Stomach (tissue), 9 donors: ENCODE results near the gene DRAP1. TPM values are rescaled to one million over a fixed set of nuclear protein-coding genes. Genes with fewer than 3 reads are reported as not detected.

Experiments used
- DNase-seq, 2 donors: peaks; one replicate each; pipeline versions ENCODE4 v3.0.0 to v3.0.0-alpha.2; 2013 to 2019
- H3K27ac ChIP-seq, 5 donors: fragments of 200-600 bp in 4 of 5; sonication (generic) in 4 of 5; one replicate each; pipeline ENCODE4 v1.5.1; 2013 to 2019; ENCODE audit warnings: mild to moderate bottlenecking in 1 of 5, moderate library complexity in 1 of 5
- H3K27me3 ChIP-seq, 3 donors: fragments of 200-600 bp; sonication (generic); one replicate each; pipeline ENCODE4 v1.5.1; 2017 to 2019; ENCODE audit warnings: mixed run types in 1 of 3
- H3K36me3 ChIP-seq, 4 donors: fragments of 200-600 bp; sonication (generic); 1 replicate in 3 of 4; 2 replicates in 1 of 4; pipeline ENCODE4 v1.5.1; 2016 to 2019
- H3K4me1 ChIP-seq, 4 donors: fragments of 200-600 bp; sonication (generic); one replicate each; pipeline ENCODE4 v1.5.1; 2016 to 2019
- H3K4me3 ChIP-seq, 4 donors: fragments of 200-600 bp; sonication (generic) in 3 of 4; one replicate each; pipeline ENCODE4 v1.5.1; 2016 to 2019; ENCODE audit warnings: mild to moderate bottlenecking in 1 of 4
- H3K9me3 ChIP-seq, 4 donors: fragments of 200-600 bp; sonication (generic); one replicate each; pipeline ENCODE4 v1.5.1; 2016 to 2019
- EP300 ChIP-seq: sonication (generic); formaldehyde crosslinking; IDR thresholded peaks from one replicate; pipeline ENCODE4 v1.6.1; 2017; ENCODE audit warnings: antibody characterized with exemption
- POLR2A ChIP-seq, 4 donors: fragments of 450-650 bp; IDR thresholded peaks; one replicate each; pipeline ENCODE4 v1.6.1; 2016; ENCODE audit warnings: antibody characterized with exemption in 4 of 4, control low read depth in 2 of 4, mild to moderate bottlenecking in 1 of 4, moderate library complexity in 1 of 4
- POLR2AphosphoS5 ChIP-seq, 3 donors: sonication (generic); formaldehyde crosslinking; IDR thresholded peaks; one replicate each; pipeline ENCODE4 v1.6.1; 2016; ENCODE audit warnings: antibody characterized with exemption in 3 of 3
- WGBS, 5 donors: extraction: QIAGEN DNeasy Blood & Tissue Kit in 3 of 5; methylation state at CpG; one replicate each; pipeline versions ENCODE4 v1.1.5 to v1.1.7; 2013 to 2018; 5-methylcytosine and 5-hydroxymethylcytosine counted together
- intact Hi-C: fragments of 100-400 bp; cut with DNase I; formaldehyde crosslinking; loops from one replicate; pipeline ENCODE4 v1.15.1; 2023; ENCODE audit warnings: low total_unique reads
- polyA plus RNA-seq, 3 donors: library from polyadenylated mRNA; stranded (reverse); fragments of 200-250 nt; gene quantifications; one replicate each; pipeline ENCODE4 v1.2.3, GENCODE V29; 2013
- total RNA-seq, 5 donors: library from RNA; depleted of rRNA; stranded (reverse); fragments of >200 nt; gene quantifications; one replicate each; pipeline versions ENCODE4 v1.1.0 to v1.2.3, GENCODE V29; 2014 to 2016
- TF ChIP-seq, protein P1 (sequence below), 7 experiments: fragments of 450-650 bp in 4 of 7; fragments of 200-600 bp in 3 of 7; sonication (generic) in 3 of 7; IDR thresholded peaks; one replicate each; pipeline ENCODE4 v1.5.1; 2016 to 2019; ENCODE audit warnings: antibody characterized with exemption in 7 of 7, control low read depth in 2 of 7, mild to moderate bottlenecking in 1 of 7
- donor health status: healthy with polysubstance abuse.
- donor health status: Bipolar disorder and iron deficiency.
- donor health status: healthy.

The DRAP1 gene
- total and polyA plus RNA-seq, 8 donors = 13.3 to 133 (median 64.0) TPM

GRCh38 chr11:65967329-65967934 is 48.2 kb downstream of the DRAP1 start:
- TF ChIP-seq POLR2A (IDR thresholded peaks at IDR 0.05) (no peak), EP300 (no peak), POLR2AphosphoS5 (IDR thresholded peaks at IDR 0.05) (no peak)
- TF ChIP-seq, protein P1, sequence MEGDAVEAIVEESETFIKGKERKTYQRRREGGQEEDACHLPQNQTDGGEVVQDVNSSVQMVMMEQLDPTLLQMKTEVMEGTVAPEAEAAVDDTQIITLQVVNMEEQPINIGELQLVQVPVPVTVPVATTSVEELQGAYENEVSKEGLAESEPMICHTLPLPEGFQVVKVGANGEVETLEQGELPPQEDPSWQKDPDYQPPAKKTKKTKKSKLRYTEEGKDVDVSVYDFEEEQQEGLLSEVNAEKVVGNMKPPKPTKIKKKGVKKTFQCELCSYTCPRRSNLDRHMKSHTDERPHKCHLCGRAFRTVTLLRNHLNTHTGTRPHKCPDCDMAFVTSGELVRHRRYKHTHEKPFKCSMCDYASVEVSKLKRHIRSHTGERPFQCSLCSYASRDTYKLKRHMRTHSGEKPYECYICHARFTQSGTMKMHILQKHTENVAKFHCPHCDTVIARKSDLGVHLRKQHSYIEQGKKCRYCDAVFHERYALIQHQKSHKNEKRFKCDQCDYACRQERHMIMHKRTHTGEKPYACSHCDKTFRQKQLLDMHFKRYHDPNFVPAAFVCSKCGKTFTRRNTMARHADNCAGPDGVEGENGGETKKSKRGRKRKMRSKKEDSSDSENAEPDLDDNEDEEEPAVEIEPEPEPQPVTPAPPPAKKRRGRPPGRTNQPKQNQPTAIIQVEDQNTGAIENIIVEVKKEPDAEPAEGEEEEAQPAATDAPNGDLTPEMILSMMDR (IDR thresholded peaks at IDR 0.05) = no peak
- no peak for DNase-seq
- Histone ChIP-seq H3K4me1 (peaks cover 12 to 33% (median 24%) of the 10 kb centered on the region in 4 donors), H3K27ac (no peak overlapping the region), H3K27me3 (no peaks in the 10 kb centered on the region), H3K36me3 (peaks cover 60 to 82% (median 80%) of the 10 kb centered on the region in 4 donors), H3K9me3 (no peaks in the 10 kb centered on the region), H3K4me3 (no peak overlapping the region)
- WGBS, 5 donors = 90 to 95% (median 95%) methylated on average over 24 to 30 of the region's 30 CpGs
- intact Hi-C loops = no loop called here

GRCh38 chr11:65968600-65969482 is 49.6 kb downstream of the DRAP1 start:
- Histone ChIP-seq H3K9me3 (no peaks in the 10 kb centered on the region), H3K36me3 (peaks cover 66 to 91% (median 89%) of the 10 kb centered on the region in 4 donors), H3K27me3 (no peaks in the 10 kb centered on the region), H3K27ac (peak overlapping the region in 2 of 5 donors; percentile 36 to 38), H3K4me3 (no peak overlapping the region), H3K4me1 (peaks cover 0 to 19% (median 10%) of the 10 kb centered on the region in 4 donors)
- 82 to 88% (median 86%) methylated on average over 15 of the region's 15 CpGs for WGBS, 5 donors
- TF ChIP-seq, protein P1 (IDR thresholded peaks at IDR 0.05) = no peak
- TF ChIP-seq POLR2A (IDR thresholded peaks at IDR 0.05) = no peak
- TF ChIP-seq EP300 = no peak
- no peak for DNase-seq
- intact Hi-C loops = no loop called here

Other genes with a start within 250 kb of the DRAP1 start
- gene KAT5, start 207.2 kb upstream of the DRAP1 start, total RNA-seq = 10 to 100 TPM; 13.3 to 99.1 (median 58.7) TPM
- gene KAT5, start 207.2 kb upstream of the DRAP1 start, polyA plus RNA-seq = 10 to 100 TPM; 51.5 to 76.8 (median 53.5) TPM
- gene RNASEH2C, start 198.6 kb upstream of the DRAP1 start, total RNA-seq = 100 to 1,000 TPM in 1 of 5 donors, 10 to 100 TPM in 4; 14.1 to 171 (median 49.0) TPM
- gene RNASEH2C, start 198.6 kb upstream of the DRAP1 start, polyA plus RNA-seq = 10 to 100 TPM; 69.2 to 86.4 (median 83.9) TPM
- gene AP5B1, start 138.4 kb upstream of the DRAP1 start, total RNA-seq = 10 to 100 TPM in 4 of 5 donors, 1 to 10 TPM in 1; 7.3 to 44.9 (median 19.6) TPM
- 1 to 10 TPM; 3.6 to 5.1 (median 3.7) TPM for gene AP5B1, start 138.4 kb upstream of the DRAP1 start, polyA plus RNA-seq
- 100 to 1,000 TPM in 1 of 5 donors, 10 to 100 TPM in 1, 1 to 10 TPM in 2, not detected in 1; 1.2 to 120 (median 9.9) TPM for gene OVOL1, start 132.4 kb upstream of the DRAP1 start, total RNA-seq
- gene OVOL1, start 132.4 kb upstream of the DRAP1 start, polyA plus RNA-seq = 1 to 10 TPM in 2 of 3 donors, under 1 TPM in 1; 0.92 to 7.8 (median 1.3) TPM
- gene SNX32, start 85.5 kb upstream of the DRAP1 start, total RNA-seq = 1 to 10 TPM in 2 of 5 donors, under 1 TPM in 1, not detected in 2; 0.29 to 1.4 (median 1.3) TPM
- under 1 TPM; 0.25 to 0.90 (median 0.61) TPM for gene SNX32, start 85.5 kb upstream of the DRAP1 start, polyA plus RNA-seq
- gene CFL1, start 61.2 kb upstream of the DRAP1 start, total RNA-seq = 1,000 to 10,000 TPM in 1 of 5 donors, 100 to 1,000 TPM in 4; 389 to 1,430 (median 677) TPM
- gene CFL1, start 61.2 kb upstream of the DRAP1 start, polyA plus RNA-seq = 100 to 1,000 TPM; 534 to 874 (median 658) TPM
- gene MUS81, start 59.0 kb upstream of the DRAP1 start, total RNA-seq = 100 to 1,000 TPM in 2 of 5 donors, 10 to 100 TPM in 3; 26.4 to 162 (median 81.1) TPM
- gene MUS81, start 59.0 kb upstream of the DRAP1 start, polyA plus RNA-seq = 10 to 100 TPM; 32.7 to 64.6 (median 32.9) TPM
- 10 to 100 TPM; 21.0 to 34.4 (median 23.3) TPM for gene EFEMP2, start 46.6 kb upstream of the DRAP1 start, total RNA-seq
- 10 to 100 TPM; 31.8 to 37.9 (median 36.0) TPM for gene EFEMP2, start 46.6 kb upstream of the DRAP1 start, polyA plus RNA-seq
- gene CTSW, start 39.6 kb upstream of the DRAP1 start, total RNA-seq = 1 to 10 TPM in 2 of 5 donors, under 1 TPM in 1, not detected in 2; 0.58 to 2.2 (median 1.1) TPM
- gene CTSW, start 39.6 kb upstream of the DRAP1 start, polyA plus RNA-seq = 1 to 10 TPM in 2 of 3 donors, under 1 TPM in 1; 0.43 to 2.7 (median 1.6) TPM
- 100 to 1,000 TPM in 2 of 5 donors, 10 to 100 TPM in 3; 25.4 to 488 (median 74.3) TPM for gene FIBP, start 31.0 kb upstream of the DRAP1 start, total RNA-seq
- 10 to 100 TPM; 45.2 to 76.5 (median 66.0) TPM for gene FIBP, start 31.0 kb upstream of the DRAP1 start, polyA plus RNA-seq
- gene CCDC85B, start 28.8 kb upstream of the DRAP1 start, total RNA-seq = 10 to 100 TPM in 4 of 5 donors, 1 to 10 TPM in 1; 7.0 to 68.9 (median 20.6) TPM
- gene CCDC85B, start 28.8 kb upstream of the DRAP1 start, polyA plus RNA-seq = 10 to 100 TPM; 25.1 to 50.4 (median 42.5) TPM
- gene FOSL1, start 19.0 kb upstream of the DRAP1 start, total RNA-seq = 10 to 100 TPM in 1 of 5 donors, 1 to 10 TPM in 2, not detected in 2; 1.7 to 43.3 (median 1.9) TPM
- 10 to 100 TPM in 2 of 3 donors, 1 to 10 TPM in 1; 7.0 to 14.7 (median 14.1) TPM for gene FOSL1, start 19.0 kb upstream of the DRAP1 start, polyA plus RNA-seq
- 10 to 100 TPM in 3 of 5 donors, 1 to 10 TPM in 2; 3.1 to 16.8 (median 10.1) TPM for gene C11orf68, start 364 bp upstream of the DRAP1 start, total RNA-seq
- gene C11orf68, start 364 bp upstream of the DRAP1 start, polyA plus RNA-seq = 10 to 100 TPM; 26.9 to 31.3 (median 29.6) TPM
- gene TSGA10IP, start 26.1 kb downstream of the DRAP1 start, total RNA-seq = not detected
- not detected for gene TSGA10IP, start 26.1 kb downstream of the DRAP1 start, polyA plus RNA-seq
- gene SART1, start 42.3 kb downstream of the DRAP1 start, total RNA-seq = 100 to 1,000 TPM in 2 of 5 donors, 10 to 100 TPM in 3; 26.1 to 278 (median 38.4) TPM
- gene SART1, start 42.3 kb downstream of the DRAP1 start, polyA plus RNA-seq = 10 to 100 TPM; 76.1 to 93.2 (median 88.9) TPM
- gene EIF1AD, start 82.7 kb downstream of the DRAP1 start, total RNA-seq = 10 to 100 TPM in 2 of 5 donors, 1 to 10 TPM in 2, not detected in 1; 3.8 to 26.1 (median 12.9) TPM
- gene EIF1AD, start 82.7 kb downstream of the DRAP1 start, polyA plus RNA-seq = 10 to 100 TPM; 10.5 to 13.6 (median 13.1) TPM
- 10 to 100 TPM; 12.3 to 58.4 (median 27.2) TPM for gene BANF1, start 83.1 kb downstream of the DRAP1 start, total RNA-seq
- gene BANF1, start 83.1 kb downstream of the DRAP1 start, polyA plus RNA-seq = 100 to 1,000 TPM; 150 to 207 (median 180) TPM
- gene CST6, start 92.6 kb downstream of the DRAP1 start, total RNA-seq = 10 to 100 TPM in 1 of 5 donors, not detected in 4; 47.8 TPM
- gene CST6, start 92.6 kb downstream of the DRAP1 start, polyA plus RNA-seq = 1 to 10 TPM in 1 of 3 donors, under 1 TPM in 1, not detected in 1; 0.50 to 6.6 TPM
- not detected for gene CATSPER1, start 107.1 kb downstream of the DRAP1 start, total RNA-seq
- 1 to 10 TPM in 1 of 3 donors, under 1 TPM in 2; 0.08 to 1.4 (median 0.68) TPM for gene CATSPER1, start 107.1 kb downstream of the DRAP1 start, polyA plus RNA-seq
- gene GAL3ST3, start 129.7 kb downstream of the DRAP1 start, total RNA-seq = not detected
- gene GAL3ST3, start 129.7 kb downstream of the DRAP1 start, polyA plus RNA-seq = not detected
- 100 to 1,000 TPM in 4 of 5 donors, 10 to 100 TPM in 1; 52.7 to 366 (median 164) TPM for gene SF3B2, start 132.9 kb downstream of the DRAP1 start, total RNA-seq
- gene SF3B2, start 132.9 kb downstream of the DRAP1 start, polyA plus RNA-seq = 100 to 1,000 TPM in 1 of 3 donors, 10 to 100 TPM in 2; 71.4 to 110 (median 99.9) TPM
- 100 to 1,000 TPM in 2 of 5 donors, 10 to 100 TPM in 3; 47.0 to 269 (median 57.4) TPM for gene PACS1, start 150.8 kb downstream of the DRAP1 start, total RNA-seq
- gene PACS1, start 150.8 kb downstream of the DRAP1 start, polyA plus RNA-seq = 10 to 100 TPM; 14.7 to 24.3 (median 18.2) TPM